Pons (tissue), 1 donor: ENCODE measurements around the gene SEPTIN6.

ENCODE experiments used
- DNase-seq: peaks from one replicate; pipeline ENCODE4 v3.0.0-alpha.2; 2016; ENCODE audit warnings: low spot score

Gene SEPTIN6

DNA sequence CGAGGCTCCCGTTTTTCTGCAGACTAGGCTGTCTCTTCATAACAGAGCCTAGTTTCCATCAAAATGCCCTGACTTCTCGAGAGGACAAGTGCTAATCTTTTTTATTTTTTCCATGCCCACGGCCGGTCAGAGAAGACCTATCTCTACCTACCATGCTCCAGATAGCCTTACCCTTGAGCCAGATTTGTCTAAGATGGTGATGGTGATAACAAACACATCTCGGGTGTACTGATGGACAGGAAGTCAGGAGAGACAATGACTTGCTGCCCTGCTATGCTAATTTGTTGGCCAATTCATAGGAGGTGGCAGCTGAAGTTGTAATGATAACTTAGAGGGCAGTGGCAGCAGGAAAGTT is 44.6 kb downstream of the SEPTIN6 start:
- DNase-seq: no peak

DNA sequence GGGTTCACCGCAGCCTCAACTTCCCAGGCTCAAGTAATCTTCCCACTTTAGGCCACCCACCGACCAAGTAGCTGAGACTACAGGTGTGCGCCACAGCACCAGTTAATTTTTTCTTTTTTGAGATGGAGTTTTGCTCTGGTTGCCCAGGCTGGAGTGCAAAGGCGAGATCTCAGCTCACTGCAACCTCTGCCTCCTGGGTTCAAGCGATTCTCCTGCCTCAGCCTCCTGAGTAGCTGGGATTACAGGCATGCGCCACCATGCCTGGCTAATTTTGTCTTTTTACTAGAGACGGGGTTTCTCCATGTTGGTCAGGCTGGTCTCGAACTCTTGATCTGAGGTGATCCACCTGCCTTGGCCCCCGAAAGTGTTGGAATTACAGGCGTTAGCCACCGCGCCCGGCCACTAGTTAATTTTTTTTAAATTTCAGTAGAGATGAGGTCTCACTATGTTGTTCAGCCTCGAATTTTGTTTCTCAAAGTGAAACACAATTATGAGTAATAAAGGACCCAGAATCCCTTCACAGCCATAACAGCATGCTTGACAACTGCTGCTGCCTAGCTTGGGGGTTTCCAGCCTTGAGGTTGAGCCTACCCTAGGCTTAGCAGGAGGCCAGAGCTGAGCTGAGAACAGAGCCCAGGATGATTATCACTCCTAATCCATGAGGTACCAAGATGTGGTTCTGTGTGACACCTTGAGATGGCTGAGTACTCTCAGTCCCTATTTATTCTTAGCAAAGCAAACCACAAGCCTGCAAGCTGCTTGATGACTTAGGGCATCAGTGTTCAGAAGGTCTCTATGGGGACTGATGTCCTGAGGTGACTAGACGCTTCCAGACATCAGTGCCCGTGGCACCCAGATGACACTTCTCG is 45.2 kb downstream of the SEPTIN6 start:
- no peak for DNase-seq

DNA sequence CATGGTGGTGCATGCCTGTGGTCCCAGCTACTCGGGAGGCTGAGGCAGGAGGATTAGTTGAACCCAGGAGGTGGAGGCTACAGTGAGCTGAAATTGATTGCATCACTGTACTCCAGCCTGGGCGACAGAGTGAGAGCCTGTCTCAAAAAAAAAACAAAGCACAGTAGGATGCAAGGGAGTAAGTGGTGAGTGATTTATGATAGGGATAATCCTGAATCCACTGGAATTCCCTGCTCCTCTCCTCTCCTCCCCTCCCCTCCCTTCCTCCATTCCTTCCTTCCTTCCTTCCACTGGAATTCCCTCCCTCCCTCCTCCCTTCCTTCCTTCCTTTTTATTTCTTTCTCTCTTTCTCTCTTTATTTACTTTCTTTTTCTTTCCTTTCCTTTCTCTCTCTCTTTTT is 45.9 kb downstream of the SEPTIN6 start:
- no peak for DNase-seq

DNA sequence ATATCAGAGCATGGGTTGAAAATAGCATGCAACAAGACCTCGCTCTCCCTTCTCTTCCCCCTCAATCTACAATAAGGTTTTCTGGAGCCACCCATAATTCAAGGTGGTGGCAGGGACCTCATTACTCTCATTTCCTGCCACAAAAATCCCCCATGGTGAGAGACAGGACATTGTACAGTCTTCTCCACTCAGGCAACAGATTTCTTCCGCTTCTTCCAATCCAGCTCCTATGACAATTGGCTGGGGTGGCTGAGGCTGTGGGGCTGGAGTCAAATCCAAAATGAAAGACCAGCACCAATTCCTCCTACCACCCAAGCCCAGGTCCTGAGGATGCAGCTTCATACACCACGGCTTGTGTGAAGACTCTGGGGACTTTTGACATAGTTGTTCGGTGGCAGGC is 46.5 kb downstream of the SEPTIN6 start:
- DNase-seq: no peak

DNA sequence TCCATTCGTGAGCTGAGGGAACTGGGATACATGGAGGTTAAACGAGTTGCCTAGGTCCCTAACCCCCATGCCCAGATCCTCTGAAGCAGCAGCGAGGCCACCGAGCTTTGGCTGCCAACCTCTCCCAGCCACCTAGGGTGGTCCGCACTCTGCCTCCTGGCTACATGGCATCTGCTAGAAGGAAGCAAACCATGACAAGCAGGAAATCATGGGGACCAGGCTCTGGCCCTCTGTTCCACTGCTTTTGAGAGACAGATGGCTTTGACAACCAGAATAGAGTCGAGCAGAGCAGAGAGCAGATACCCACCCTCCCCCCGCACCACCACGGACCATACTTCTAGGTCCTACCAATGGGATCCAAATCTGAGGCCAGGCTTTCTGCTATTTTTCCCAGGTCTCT is 49.3 kb downstream of the SEPTIN6 start:
- DNase-seq: no peak
